Natural killer cell (primary cell): Measurements from ENCODE around the gene PARD3B. TPM values are rescaled to one million over a fixed set of nuclear protein-coding genes. Genes with fewer than 3 reads are reported as not detected.

Experiments
- ATAC-seq, 3 donors: fragments of 150-1000 bp in 2 of 3; fragments of 200-7000 bp in 1 of 3; cut with Tn5 transposase; 1 replicate in 1 of 3; 2 replicates in 2 of 3; pipeline ENCODE4 v1.10.0; 2021; ENCODE audit warnings: mild to moderate bottlenecking in 2 of 3, moderate library complexity in 2 of 3
- DNase-seq, 2 donors: peaks; one replicate each; pipeline versions ENCODE4 v3.0.0 to v3.0.0-alpha.2; 2013 to 2021; ENCODE audit warnings: mixed read lengths in 1 of 2
- H3K27ac ChIP-seq: one replicate; pipeline ENCODE4 v1.5.1; 2013; ENCODE audit warnings: mild to moderate bottlenecking, low read length
- H3K27me3 ChIP-seq: one replicate; pipeline ENCODE4 v1.6.1; 2013; ENCODE audit warnings: low read length; ENCODE audit not compliant: control insufficient read depth, insufficient read depth
- H3K36me3 ChIP-seq: one replicate; pipeline ENCODE4 v1.6.1; 2013; ENCODE audit warnings: low read length; ENCODE audit not compliant: control insufficient read depth, insufficient read depth
- H3K4me1 ChIP-seq: one replicate; pipeline ENCODE4 v1.6.1; 2013; ENCODE audit warnings: low read length; ENCODE audit not compliant: control insufficient read depth, insufficient read depth
- H3K4me3 ChIP-seq: one replicate; pipeline ENCODE4 v1.5.1; 2013; ENCODE audit warnings: low read length
- H3K9me3 ChIP-seq: one replicate; pipeline ENCODE4 v1.6.1; 2013; ENCODE audit warnings: low read length; ENCODE audit not compliant: control insufficient read depth, insufficient read depth
- H3K27ac Mint-ChIP-seq, 2 donors: one replicate each; pipeline ENCODE4 v1.8.0; 2022; ENCODE audit warnings: mild to moderate bottlenecking in 2 of 2, mixed read lengths in 2 of 2, moderate library complexity in 1 of 2
- H3K27me3 Mint-ChIP-seq, 2 donors: one replicate each; pipeline ENCODE4 v1.8.0; 2022; ENCODE audit warnings: low read depth in 2 of 2, mixed read lengths in 2 of 2
- H3K36me3 Mint-ChIP-seq: one replicate; pipeline ENCODE4 v1.8.0; 2022; ENCODE audit warnings: mixed read lengths
- H3K4me1 Mint-ChIP-seq, 2 donors: one replicate each; pipeline ENCODE4 v1.8.0; 2022; ENCODE audit warnings: mixed read lengths in 2 of 2
- H3K4me3 Mint-ChIP-seq: one replicate; pipeline ENCODE4 v1.8.0; 2022; ENCODE audit warnings: mild to moderate bottlenecking, moderate library complexity, mixed read lengths
- H3K9me3 Mint-ChIP-seq, 2 donors: one replicate each; pipeline ENCODE4 v1.8.0; 2022; ENCODE audit warnings: mixed read lengths in 2 of 2
- CTCF ChIP-seq: fragments of 200-600 bp; IDR thresholded peaks from one replicate; pipeline ENCODE4 v1.8.0; 2022; ENCODE audit warnings: antibody characterized with exemption
- WGBS: methylation state at CpG from one replicate; pipeline ENCODE4 v1.1.7; 2013; ENCODE audit warnings: missing lambda C conversion rate; ENCODE audit not compliant: insufficient coverage; 5-methylcytosine and 5-hydroxymethylcytosine counted together
- intact Hi-C: fragments of 100-400 bp; cut with micrococcal nuclease; formaldehyde crosslinking; loops from one replicate; pipeline ENCODE4 v1.14.2; 2022
- total RNA-seq, 4 donors: library from RNA; stranded (reverse); fragments of 120-200 nt in 1 of 4; gene quantifications; one replicate each; pipeline versions ENCODE4 v1.2.3 to v1.2.4, GENCODE V29; 2013 to 2022

The PARD3B gene
- total RNA-seq, 3 donors from 2014 or later (not counting 1 experiment from before 2014, with no cell fraction given) = 0.13 to 0.45 TPM; not detected in 1

- intact Hi-C loops = no loop called here
- peaks cover 4% of the 10 kb centered on the region in 2 donors for H3K9me3 Mint-ChIP-seq
- H3K36me3 Mint-ChIP-seq = no peaks in the 10 kb centered on the region
- TF ChIP-seq CTCF = no peak
- no peak overlapping the region for H3K4me3 ChIP-seq
- no peaks in the 10 kb centered on the region for H3K9me3 ChIP-seq
- no peaks in the 10 kb centered on the region for H3K36me3 ChIP-seq
- H3K4me1 Mint-ChIP-seq = no peaks in the 10 kb centered on the region
- no peaks in the 10 kb centered on the region for H3K4me1 ChIP-seq
- no peak overlapping the region for H3K27ac ChIP-seq
- DNase-seq (no peak), ATAC-seq (no peak)
- no peaks in the 10 kb centered on the region for H3K27me3 ChIP-seq
- H3K27me3 Mint-ChIP-seq = no peaks in the 10 kb centered on the region
- no peak overlapping the region for H3K27ac Mint-ChIP-seq
- H3K4me3 Mint-ChIP-seq = no peak overlapping the region
- WGBS = 38% methylated on average over 2 of the region's 5 CpGs
These were observed 295.2 kb downstream of the PARD3B start for GRCh38 chr2:204840504-204840903.

GRCh38 chr2:204842068-204842467 lies 296.8 kb downstream of the PARD3B start:
- Mint-ChIP-seq H3K36me3 (no peaks in the 10 kb centered on the region), H3K4me1 (no peaks in the 10 kb centered on the region), H3K27me3 (no peaks in the 10 kb centered on the region), H3K4me3 (no peak overlapping the region), H3K27ac (no peak overlapping the region), H3K9me3 (peaks cover 4% of the 10 kb centered on the region in 2 donors)
- no CpG with 5 or more reads among the region's 1 CpG for WGBS
- ATAC-seq = no peak
- H3K9me3 ChIP-seq = no peaks in the 10 kb centered on the region
- TF ChIP-seq CTCF = no peak
- no peaks in the 10 kb centered on the region for H3K27me3 ChIP-seq
- intact Hi-C loops = no loop called here
- no peak overlapping the region for H3K27ac ChIP-seq
- H3K36me3 ChIP-seq = no peaks in the 10 kb centered on the region
- DNase-seq = no peak
- H3K4me3 ChIP-seq = no peak overlapping the region
- no peaks in the 10 kb centered on the region for H3K4me1 ChIP-seq

GRCh38 chr2:204842661-204843485 lies 297.6 kb downstream of the PARD3B start:
- no peak for DNase-seq
- Mint-ChIP-seq H3K27me3 (no peaks in the 10 kb centered on the region), H3K4me1 (no peaks in the 10 kb centered on the region), H3K27ac (no peak overlapping the region), H3K36me3 (no peaks in the 10 kb centered on the region), H3K9me3 (peaks cover under 1% of the 10 kb centered on the region in 2 donors), H3K4me3 (no peak overlapping the region)
- no peak for ATAC-seq
- no peaks in the 10 kb centered on the region for H3K9me3 ChIP-seq
- no peaks in the 10 kb centered on the region for H3K4me1 ChIP-seq
- no peaks in the 10 kb centered on the region for H3K27me3 ChIP-seq
- no peaks in the 10 kb centered on the region for H3K36me3 ChIP-seq
- TF ChIP-seq CTCF = no peak
- H3K27ac ChIP-seq = no peak overlapping the region
- H3K4me3 ChIP-seq = no peak overlapping the region
- WGBS = 60% methylated on average over 9 of the region's 9 CpGs
- intact Hi-C loops = no loop called here

GRCh38 chr2:204846471-204846870 lies 301.2 kb downstream of the PARD3B start:
- no peaks in the 10 kb centered on the region for H3K27me3 ChIP-seq
- intact Hi-C loops = no loop called here
- TF ChIP-seq CTCF = no peak
- no peak overlapping the region for H3K27ac Mint-ChIP-seq
- DNase-seq (no peak), ATAC-seq (no peak)
- no peak overlapping the region for H3K4me3 Mint-ChIP-seq
- H3K4me1 ChIP-seq = no peaks in the 10 kb centered on the region
- no peaks in the 10 kb centered on the region for H3K9me3 ChIP-seq
- H3K27me3 Mint-ChIP-seq = no peaks in the 10 kb centered on the region
- H3K36me3 ChIP-seq = no peaks in the 10 kb centered on the region
- no peaks in the 10 kb centered on the region for H3K9me3 Mint-ChIP-seq
- no peaks in the 10 kb centered on the region for H3K36me3 Mint-ChIP-seq
- WGBS = 75% methylated on average over 4 of the region's 4 CpGs
- H3K4me1 Mint-ChIP-seq = no peaks in the 10 kb centered on the region
- no peak overlapping the region for H3K27ac ChIP-seq
- no peak overlapping the region for H3K4me3 ChIP-seq
